Breast epithelium (tissue), 3 donors: ENCODE data around the gene GNG8.

Experiments
- POLR2A ChIP-seq: fragments of 450-650 bp; IDR thresholded peaks from one replicate; pipeline ENCODE4 v1.6.1; 2016; ENCODE audit warnings: antibody characterized with exemption, mild to moderate bottlenecking, moderate library complexity
- POLR2AphosphoS5 ChIP-seq, 3 donors: sonication (generic); formaldehyde crosslinking; IDR thresholded peaks; one replicate each; pipeline ENCODE4 v1.6.1; 2017; ENCODE audit warnings: antibody characterized with exemption in 3 of 3
- TF ChIP-seq, protein P1 (sequence below), 3 donors: fragments of 450-650 bp; IDR thresholded peaks; one replicate each; pipeline ENCODE4 v1.5.1; 2016 to 2017; ENCODE audit warnings: antibody characterized with exemption in 3 of 3, mild to moderate bottlenecking in 3 of 3, moderate library complexity in 3 of 3

DNA sequence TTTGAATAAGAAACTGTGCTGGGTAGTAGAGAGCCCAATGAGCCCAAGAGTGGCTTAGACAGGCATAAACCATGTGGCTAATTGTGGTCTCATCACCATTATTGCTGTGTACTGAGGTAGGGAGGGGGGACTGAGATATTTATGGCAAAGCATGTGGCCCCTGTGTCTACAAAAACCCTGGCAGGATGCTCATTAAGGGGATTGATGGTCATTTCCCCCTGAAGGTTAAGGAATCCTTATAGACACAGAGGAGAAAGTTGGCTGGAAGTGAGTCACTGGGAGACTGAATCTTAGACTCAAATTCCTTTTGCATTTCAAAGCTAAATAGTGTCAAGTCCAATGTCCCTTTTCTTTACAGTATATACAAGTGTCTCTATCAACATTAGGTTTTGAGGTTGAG, 34.8 kb upstream of the GNG8 start:
- TF ChIP-seq, protein P1, sequence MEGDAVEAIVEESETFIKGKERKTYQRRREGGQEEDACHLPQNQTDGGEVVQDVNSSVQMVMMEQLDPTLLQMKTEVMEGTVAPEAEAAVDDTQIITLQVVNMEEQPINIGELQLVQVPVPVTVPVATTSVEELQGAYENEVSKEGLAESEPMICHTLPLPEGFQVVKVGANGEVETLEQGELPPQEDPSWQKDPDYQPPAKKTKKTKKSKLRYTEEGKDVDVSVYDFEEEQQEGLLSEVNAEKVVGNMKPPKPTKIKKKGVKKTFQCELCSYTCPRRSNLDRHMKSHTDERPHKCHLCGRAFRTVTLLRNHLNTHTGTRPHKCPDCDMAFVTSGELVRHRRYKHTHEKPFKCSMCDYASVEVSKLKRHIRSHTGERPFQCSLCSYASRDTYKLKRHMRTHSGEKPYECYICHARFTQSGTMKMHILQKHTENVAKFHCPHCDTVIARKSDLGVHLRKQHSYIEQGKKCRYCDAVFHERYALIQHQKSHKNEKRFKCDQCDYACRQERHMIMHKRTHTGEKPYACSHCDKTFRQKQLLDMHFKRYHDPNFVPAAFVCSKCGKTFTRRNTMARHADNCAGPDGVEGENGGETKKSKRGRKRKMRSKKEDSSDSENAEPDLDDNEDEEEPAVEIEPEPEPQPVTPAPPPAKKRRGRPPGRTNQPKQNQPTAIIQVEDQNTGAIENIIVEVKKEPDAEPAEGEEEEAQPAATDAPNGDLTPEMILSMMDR (IDR thresholded peaks at IDR 0.05), result no peak
- TF ChIP-seq POLR2AphosphoS5 (IDR thresholded peaks at IDR 0.05) (no peak), POLR2A (no peak)
